ENCODE measurements around the gene DDB1.

DNA sequence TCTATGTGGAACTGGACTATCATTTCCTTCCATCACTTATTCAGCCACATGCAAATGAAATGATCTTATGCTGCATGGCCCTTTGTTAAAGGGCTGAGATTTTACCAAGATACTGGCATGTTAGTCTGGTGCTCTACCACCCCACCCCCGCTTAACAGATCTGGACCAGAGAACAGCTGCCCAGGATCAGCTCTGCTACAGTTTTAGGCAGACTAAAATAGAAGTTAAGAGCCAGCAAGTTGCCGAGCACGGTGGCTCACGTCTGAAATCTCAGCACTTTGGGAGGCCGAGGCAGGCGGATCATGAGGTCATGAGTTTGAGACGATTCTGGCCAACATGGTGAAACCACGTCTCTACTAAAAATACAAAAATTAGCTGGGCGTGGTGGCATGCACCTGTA is 4.6 kb downstream of the DDB1 start:
- TF ChIP-seq CTCF (conservative IDR thresholded peaks at IDR 0.05; ENCODE audit: low read depth, low read length) (no peak), EZH2 (IDR thresholded peaks at IDR 0.05; ENCODE audit: low read length, unreplicated experiment) (no peak)
